Measurements from ENCODE around the gene ZNF585A. TPM values are rescaled to one million over a fixed set of nuclear protein-coding genes. Genes with fewer than 3 reads are reported as not detected.

The ZNF585A gene
- total and polyA plus RNA-seq, 2 of the 8 experiments (the other 6 are each of a cell fraction or from before 2014, with no cell fraction given) = 4.5 to 8.3 TPM

DNA sequence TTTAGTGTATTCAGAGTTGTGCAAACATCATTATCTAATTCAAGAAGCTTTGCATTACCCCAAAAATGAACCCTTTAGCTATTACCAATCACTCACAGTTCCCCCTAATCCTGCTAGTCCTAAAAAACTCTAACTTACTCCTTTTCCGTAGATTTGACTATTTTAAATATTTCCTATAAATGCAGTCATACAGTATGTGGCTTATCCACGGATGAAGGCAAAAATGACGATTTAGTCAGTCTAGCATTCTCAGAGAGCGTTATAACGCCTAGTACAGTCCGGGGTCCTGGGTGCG is 44.9 kb upstream of the ZNF585A start:
- H3K79me2 ChIP-seq (ENCODE audit: control insufficient read depth in 1 of 2, insufficient read depth in 2 of 2, low read length in 2 of 2) = peaks cover 6 to 9% of the 10 kb centered on the region in 2 experiments
- H2BK15ac ChIP-seq (ENCODE audit: low read length) = no peak overlapping the region
- H2BK12ac ChIP-seq (ENCODE audit: low read depth, low read length) = no peak overlapping the region
- H2BK20ac ChIP-seq (ENCODE audit: low read length) = no peak overlapping the region
- H3K27me3 ChIP-seq (replicated peaks in 1 of 4; ENCODE audit: control insufficient read depth in 3 of 4, extremely low read depth in 1 of 4, insufficient read depth in 3 of 4, low read length in 3 of 4) = no peaks in the 10 kb centered on the region
- peaks cover 10% of the 10 kb centered on the region for H3K23me2 ChIP-seq (ENCODE audit: low read depth, low read length)
- H3K36me3 ChIP-seq (ENCODE audit: control insufficient read depth in 2 of 4, insufficient read depth in 4 of 4, low read length in 3 of 4) = no peaks in the 10 kb centered on the region
- H4K91ac ChIP-seq (replicated peaks; ENCODE audit: insufficient read length, low read length) = no peak overlapping the region
- peak overlapping the region in 3 of 4 experiments; percentile 47 to 94 (median 93); a peak in 4 of 7 replicates for H3K9ac ChIP-seq (replicated peaks in 1 of 4; ENCODE audit: extremely low read depth in 1 of 4, low read depth in 3 of 4, low read length in 3 of 4)
- peak overlapping the region; percentile 91 to 98 (median 96) for H3K4me3 ChIP-seq (ENCODE audit: extremely low read depth in 1 of 4, insufficient read depth in 2 of 4, low read depth in 3 of 4, low read length in 4 of 4)
- no peak overlapping the region for H4K8ac ChIP-seq (ENCODE audit: extremely low read depth, insufficient read depth, low read length)
- H3K18ac ChIP-seq (ENCODE audit: extremely low read depth, low read length) = no peak overlapping the region
- 0 out of 2 replicates have a peak, but pooled peaks cover 6% of the 10 kb centered on the region for H3K79me1 ChIP-seq (ENCODE audit: low read depth, low read length)
- no peak overlapping the region for H3K14ac ChIP-seq (ENCODE audit: insufficient read length)
- H4K5ac ChIP-seq (ENCODE audit: insufficient read length, low read depth, low read length) = peak overlapping the region; percentile 84
- POLR2A ChIA-PET (ENCODE audit: partially characterized antibody) = interaction anchor here (0.5 to 1.9 kb wide), 12 partner anchors 12 to 689 kb away, joined by 3 to 10 read pairs (median 3); partner anchors contain the start of genes ZNF345, ZNF585A and ZNF790
- WGBS, 2 experiments (ENCODE audit: extremely low coverage in 1 of 2, insufficient coverage in 1 of 2, insufficient read length in 1 of 2, insufficient replicate concordance in 2 of 2, low coverage in 1 of 2, low lambda C conversion rate in 2 of 2, missing lambda C conversion rate in 1 of 2) = 4% methylated on average over 7 of the region's 7 CpGs; no CpG with 5 or more reads in 1 of the 2 experiments
- H3K4me1 ChIP-seq (replicated peaks in 1 of 4; ENCODE audit: control insufficient read depth in 3 of 4, insufficient read depth in 4 of 4, low read length in 3 of 4) = no peaks in the 10 kb centered on the region
- CTCF ChIA-PET (ENCODE audit: partially characterized antibody) = interaction anchor here (1.0 kb wide), 2 partner anchors 12 to 45 kb away, joined by 3 read pairs; partner anchors contain the start of gene ZNF585A
- H3K56ac ChIP-seq (replicated peaks; ENCODE audit: insufficient read length, low read depth, low read length) = no peak overlapping the region
- no peaks in the 10 kb centered on the region for H4K20me1 ChIP-seq (replicated peaks in 1 of 2; ENCODE audit: control insufficient read depth in 1 of 2, insufficient read depth in 2 of 2, low read length in 2 of 2)
- peak overlapping the region; percentile 100; the same call in 1 of the 2 replicates for H2BK5ac ChIP-seq (ENCODE audit: low read depth, low read length)
- no peak overlapping the region for H2AK5ac ChIP-seq (ENCODE audit: low read depth, low read length)
- no peak overlapping the region for H3K23ac ChIP-seq (ENCODE audit: insufficient read length)
- TF ChIP-seq KDM5A (IDR thresholded peaks at IDR 0.05; ENCODE audit: low read length) (no peak), POLR2A (IDR thresholded peaks at IDR 0.05; ENCODE audit: control extremely low read depth in 1 of 2, low read depth in 2 of 2, low read length in 2 of 2) (no peak)
- TF ChIP-seq, protein P1, sequence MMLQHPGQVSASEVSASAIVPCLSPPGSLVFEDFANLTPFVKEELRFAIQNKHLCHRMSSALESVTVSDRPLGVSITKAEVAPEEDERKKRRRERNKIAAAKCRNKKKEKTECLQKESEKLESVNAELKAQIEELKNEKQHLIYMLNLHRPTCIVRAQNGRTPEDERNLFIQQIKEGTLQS (IDR thresholded peaks at IDR 0.05; ENCODE audit: insufficient read depth, low read depth, low read length) = no peak
- no peaks in the 10 kb centered on the region for H3K9me3 ChIP-seq (ENCODE audit: insufficient read depth in 2 of 2, low read depth in 1 of 2, low read length in 1 of 2)
- FAIRE-seq (no peak), DNase-seq (ENCODE audit: low read depth in 1 of 2, low spot score in 2 of 2) (no peak)
- H2AFZ ChIP-seq (ENCODE audit: low read length) = peak overlapping the region; percentile 98
- no peak overlapping the region for H3K4ac ChIP-seq (replicated peaks; ENCODE audit: insufficient read length, low read depth, low read length)
- peak overlapping the region; percentile 88 to 97 for H3K4me2 ChIP-seq (ENCODE audit: insufficient read depth in 1 of 2, low read depth in 2 of 2, low read length in 2 of 2)
- H3K27ac ChIP-seq (ENCODE audit: low read depth, low read length) = peak overlapping the region; percentile 99; the same call in 1 of the 2 replicates
- no peak overlapping the region for H2BK120ac ChIP-seq (replicated peaks; ENCODE audit: low read depth, low read length)

Data from H1 (cell line).